Stimulated activated CD4-positive, alpha-beta T cell treated with anti-CD3 and anti-CD28 coated beads, Interleukin-12 subunit alpha, Interleukin-12 subunit beta, amount 100 ng/mL, for 4 hours (primary cell): ENCODE measurements around the gene NR6A1.

Source experiments
- DNase-seq: peaks from one replicate; pipeline ENCODE4 v3.0.0-alpha.2; 2020

The NR6A1 gene

DNA sequence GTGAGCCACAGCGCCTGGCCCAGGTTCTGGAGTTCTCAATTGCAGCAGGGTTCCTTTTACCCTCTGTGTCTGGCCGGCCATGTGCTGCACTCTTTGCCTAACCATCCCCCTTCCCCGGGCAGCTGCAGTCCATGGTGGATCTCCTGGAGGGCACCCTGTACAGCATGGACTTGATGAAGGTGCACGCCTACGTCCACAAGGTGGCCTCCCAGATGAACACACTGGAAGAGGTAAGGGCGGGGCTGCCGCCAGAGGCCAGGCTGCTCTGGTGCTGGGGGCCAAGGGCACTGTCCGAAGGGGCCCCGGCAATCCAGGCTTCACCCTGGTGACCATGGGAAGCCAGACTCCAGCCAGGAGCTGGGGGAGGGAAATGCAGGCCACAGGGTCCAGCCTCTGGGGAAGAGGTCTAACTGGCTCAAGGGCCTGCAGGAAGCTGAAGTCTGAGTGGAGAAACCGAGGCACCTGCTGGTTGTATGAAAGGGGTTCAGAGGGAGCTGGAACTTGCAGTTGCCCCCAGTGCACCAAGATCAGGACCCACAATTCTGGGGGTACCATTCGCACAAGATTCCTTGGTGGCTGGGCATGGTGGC is 23.9 kb upstream of the NR6A1 start:
- DNase-seq = no peak

- no peak for DNase-seq
Observed at GRCh38 chr9:124793015-124793541, 22.0 kb upstream of the NR6A1 start.

- no peak for DNase-seq
Observed at GRCh38 chr9:124792257-124793014, 21.3 kb upstream of the NR6A1 start.

GRCh38 chr9:124790801-124791505 is 19.8 kb upstream of the NR6A1 start:
- no peak for DNase-seq

- no peak for DNase-seq
Observed at GRCh38 chr9:124790301-124790700, 19.2 kb upstream of the NR6A1 start.

DNA sequence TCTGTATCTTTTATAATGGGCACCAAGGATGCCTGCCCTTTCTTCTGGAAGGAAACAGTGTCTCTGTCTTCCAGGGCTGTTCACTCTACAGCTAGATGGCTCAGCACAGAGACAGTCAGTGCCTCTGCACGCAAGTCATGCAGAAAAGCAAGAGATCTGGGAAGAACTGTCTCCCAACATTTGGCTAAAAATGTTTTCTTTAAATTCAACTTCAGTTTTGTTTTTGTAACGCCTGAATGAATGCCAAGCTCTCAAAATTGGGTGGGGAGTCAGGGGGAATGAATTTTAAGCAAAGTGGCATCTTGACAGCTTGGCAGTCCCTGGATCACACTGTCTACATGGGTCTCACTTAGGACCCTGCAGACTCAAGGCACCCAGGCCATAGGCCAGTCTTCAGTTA is 18.4 kb upstream of the NR6A1 start:
- DNase-seq = no peak

- DNase-seq = no peak
Observed at GRCh38 chr9:124788542-124789217, 17.6 kb upstream of the NR6A1 start.

DNA sequence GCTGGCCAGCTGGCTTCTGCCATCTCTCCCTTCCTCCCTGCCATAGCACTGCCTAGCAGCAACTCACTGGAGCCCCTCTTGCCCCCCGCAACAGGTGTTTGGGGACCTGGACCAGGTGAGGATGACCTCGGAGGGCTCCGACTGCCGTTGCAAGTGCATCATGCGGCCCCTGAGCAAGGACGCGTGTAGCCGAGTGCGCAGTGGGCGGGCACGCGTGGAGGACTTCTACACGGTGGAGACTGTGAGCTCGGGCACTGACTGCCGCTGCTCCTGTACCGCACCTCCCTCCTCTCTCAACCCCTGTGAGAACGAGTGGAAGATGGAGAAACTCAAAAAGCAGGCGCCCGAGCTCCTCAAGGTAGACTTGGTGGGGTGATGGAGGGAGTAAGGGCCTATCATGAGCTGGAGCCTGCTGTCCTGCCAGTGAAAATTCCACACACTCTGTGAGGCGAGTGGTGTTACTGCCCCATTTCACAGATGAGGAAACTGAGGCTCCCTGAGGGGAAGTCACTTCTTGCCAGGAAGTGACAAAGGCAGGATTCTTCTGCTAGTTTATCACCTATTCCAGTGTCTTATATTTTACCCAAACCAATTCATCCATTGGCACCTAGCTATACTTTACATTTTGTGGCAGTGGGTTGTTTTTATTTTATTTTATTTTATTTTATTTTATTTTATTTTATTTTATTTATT is 15.9 kb upstream of the NR6A1 start:
- no peak for DNase-seq

GRCh38 chr9:124784509-124784908 is 13.4 kb upstream of the NR6A1 start:
- DNase-seq = no peak

DNA sequence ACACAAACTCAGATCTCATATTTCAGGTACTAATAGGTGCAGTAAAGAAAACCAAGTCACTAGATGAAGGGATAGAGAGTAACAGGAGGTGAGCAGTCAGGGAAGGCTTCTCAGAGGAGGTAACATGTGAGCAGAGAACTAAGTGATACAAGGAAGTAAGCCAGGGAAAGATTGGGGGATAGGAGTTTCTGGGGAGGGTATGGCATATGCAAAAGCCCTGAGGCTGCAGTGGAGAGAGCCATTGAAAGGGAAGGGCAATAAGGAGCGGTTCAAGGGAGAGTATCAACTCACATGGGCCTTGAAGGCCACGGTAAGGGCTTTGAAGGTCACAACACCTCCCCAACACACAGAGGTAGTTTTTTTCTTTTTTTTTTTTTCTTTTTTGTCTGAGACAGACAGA is 12.7 kb upstream of the NR6A1 start:
- DNase-seq = no peak

DNA sequence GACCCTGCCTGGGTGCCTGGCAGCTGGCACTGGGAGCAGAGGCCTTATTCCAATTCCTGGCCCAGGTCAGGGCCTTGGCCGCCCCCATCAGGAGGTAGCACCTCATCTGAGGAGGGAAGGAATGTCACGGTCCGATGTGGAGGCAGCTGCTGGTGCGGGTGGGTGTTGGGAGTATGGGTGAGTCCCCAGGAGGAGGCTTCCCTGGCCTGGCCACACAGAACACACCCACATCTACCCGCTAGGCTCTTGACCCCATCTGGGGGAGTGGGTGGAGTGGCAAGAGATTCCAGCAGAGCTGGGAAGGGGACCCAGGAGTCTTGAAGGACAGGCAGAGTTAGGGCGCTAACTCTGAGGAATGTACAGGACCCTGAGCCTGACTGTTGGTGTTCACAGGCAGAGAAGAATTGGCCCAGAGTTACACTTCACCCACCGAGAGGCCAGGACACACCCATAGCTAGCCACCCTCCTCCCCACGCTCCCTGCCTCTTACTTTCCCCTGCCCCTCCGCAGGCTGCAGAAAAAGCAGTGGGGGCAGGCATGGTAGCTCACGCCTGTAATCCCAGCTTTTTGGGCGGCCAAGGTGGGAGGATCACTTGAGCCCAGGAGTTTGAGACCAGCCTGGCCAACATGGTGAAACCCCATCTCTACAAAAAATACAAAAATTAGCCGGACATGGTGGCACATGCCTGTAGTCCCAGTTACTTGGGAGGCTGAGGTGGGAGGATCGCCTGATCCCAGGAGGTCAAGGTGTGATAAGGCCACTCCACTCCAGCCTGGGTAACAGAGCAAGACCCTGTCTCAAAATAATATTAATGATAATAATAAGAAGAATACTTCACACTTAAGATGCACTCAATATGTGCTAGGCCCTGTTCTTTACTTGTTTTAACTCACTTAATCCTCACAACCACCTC is 11.8 kb upstream of the NR6A1 start:
- no peak for DNase-seq

DNA sequence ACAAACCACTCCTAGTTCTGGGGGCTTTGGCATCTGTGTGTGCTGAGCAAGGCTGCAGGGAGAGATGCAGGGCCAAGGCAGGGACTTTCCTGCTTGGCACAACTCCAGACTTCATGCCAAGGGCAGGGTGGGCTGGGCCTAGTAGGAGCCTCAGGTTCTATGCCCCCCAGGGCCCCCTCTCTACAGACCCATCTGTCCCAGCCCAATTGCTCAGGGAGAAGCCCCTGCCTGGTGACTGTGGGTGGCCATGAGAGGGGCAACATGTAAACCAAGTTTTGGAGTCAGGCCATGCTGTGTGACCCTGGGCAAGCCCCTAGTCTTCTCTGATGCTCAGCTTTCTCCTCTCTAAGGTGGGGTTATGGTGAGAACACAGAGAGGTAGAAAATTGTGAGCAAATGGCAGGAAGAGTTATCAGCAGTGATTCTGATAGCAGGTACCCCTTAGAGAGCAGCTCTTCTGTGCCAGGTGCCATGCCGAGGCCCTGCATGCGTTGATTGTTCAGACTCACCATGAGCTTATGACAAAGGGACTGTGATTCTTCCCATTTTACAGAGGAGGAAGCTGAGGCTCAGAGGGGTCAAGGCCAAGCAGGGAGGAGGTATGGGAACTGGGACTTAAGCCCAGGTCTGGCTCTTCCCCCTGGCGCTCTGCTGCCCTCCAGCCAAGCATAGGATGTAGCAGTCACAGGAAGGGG is 11.0 kb upstream of the NR6A1 start:
- DNase-seq = no peak

DNA sequence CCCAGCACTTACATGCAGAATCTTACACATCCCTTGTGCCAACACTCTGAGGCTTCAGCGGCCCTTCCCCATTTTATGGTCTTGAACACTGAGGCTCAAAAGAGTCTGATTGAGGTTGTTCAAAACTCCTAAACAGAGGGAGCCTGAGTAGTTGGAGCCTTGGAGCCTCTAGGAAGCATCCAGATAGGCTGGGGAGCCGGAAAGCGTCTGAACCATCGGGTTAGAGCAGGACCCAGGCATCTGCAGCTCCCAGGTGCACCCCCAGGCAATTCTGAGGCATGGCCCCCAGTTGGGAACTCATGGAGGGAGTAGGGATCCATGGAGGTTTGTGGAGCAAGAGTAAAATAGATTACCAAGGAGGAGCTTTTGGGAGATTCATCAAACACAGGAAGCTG is 9.6 kb upstream of the NR6A1 start:
- DNase-seq = no peak

- no peak for DNase-seq
Observed at GRCh38 chr9:124780060-124780756, 9.1 kb upstream of the NR6A1 start.

- DNase-seq = no peak
Observed at GRCh38 chr9:124779368-124780059, 8.4 kb upstream of the NR6A1 start.

DNA sequence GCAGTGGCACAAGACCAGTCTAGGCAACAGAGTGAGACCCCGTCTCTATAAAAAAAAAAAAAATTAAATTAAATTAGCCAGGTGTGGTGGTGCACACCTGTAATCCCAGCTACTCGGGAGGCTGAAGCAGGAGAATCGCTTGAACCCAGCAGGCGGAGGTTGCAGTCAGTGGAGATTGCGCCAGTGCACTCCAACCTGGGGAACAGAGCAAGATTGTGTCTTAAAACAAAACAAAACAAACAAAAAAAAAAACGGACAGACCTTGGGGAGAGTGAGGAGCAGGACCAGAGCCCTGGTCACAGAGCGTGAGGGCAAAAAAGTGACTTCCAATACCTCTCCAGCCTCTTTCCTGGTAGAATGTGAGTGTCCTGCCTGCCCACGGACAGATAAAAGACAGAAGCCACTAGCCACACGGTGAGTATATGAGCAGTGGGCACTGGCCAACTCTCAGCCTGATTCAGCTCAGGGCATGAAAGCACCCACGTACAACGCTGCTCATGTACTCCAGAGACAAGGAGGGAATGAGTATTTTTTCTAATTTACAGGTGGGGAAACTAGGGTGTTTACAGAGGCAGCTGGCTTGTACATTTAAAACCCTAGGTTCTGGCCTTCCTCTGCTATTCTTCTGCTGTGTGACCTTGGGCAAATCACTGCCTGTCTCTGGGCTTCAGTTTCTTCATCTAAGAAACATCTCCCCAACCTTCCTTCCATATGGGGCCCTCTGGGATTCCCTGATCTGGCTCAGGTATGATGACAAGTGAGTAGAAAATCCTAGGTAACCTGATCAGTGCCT is 7.7 kb upstream of the NR6A1 start:
- no peak for DNase-seq

GRCh38 chr9:124776954-124777648 is 6.0 kb upstream of the NR6A1 start, which contains the start of gene OLFML2A:
OLFML2A (plus strand) TSS chr9:124777133; CDS start chr9:124777271, 138 bp downstream.
- peak; percentile 14 for DNase-seq

DNA sequence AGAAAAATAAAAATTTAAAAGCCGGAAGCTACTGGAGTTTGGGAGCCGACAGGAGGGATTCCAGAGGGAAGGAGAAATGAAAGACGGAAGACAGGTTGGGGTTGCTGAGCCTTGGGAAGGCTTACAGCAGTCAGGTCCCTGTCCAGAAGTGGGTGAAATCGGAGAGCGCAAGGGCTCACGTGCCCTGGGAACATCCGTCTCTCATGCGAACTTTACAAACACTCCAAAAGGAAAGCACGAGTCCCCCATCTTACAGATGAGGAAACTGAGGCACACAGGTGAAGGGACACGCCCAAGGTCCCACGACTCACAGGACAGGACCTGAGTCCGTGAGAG is 5.5 kb upstream of the NR6A1 start:
- DNase-seq = no peak
